Measurements from ENCODE around the gene IGFALS. TPM values are rescaled to one million over a fixed set of nuclear protein-coding genes. Genes with fewer than 3 reads are reported as not detected.
"Not testable (repeated sequence)": the region's sequence is repeated elsewhere in the genome, so short reads cannot be mapped to it uniquely, and the experiment has no call there.

Gene IGFALS
- total RNA-seq, 1 donor from 2014 or later, result 29.3 TPM

DNA sequence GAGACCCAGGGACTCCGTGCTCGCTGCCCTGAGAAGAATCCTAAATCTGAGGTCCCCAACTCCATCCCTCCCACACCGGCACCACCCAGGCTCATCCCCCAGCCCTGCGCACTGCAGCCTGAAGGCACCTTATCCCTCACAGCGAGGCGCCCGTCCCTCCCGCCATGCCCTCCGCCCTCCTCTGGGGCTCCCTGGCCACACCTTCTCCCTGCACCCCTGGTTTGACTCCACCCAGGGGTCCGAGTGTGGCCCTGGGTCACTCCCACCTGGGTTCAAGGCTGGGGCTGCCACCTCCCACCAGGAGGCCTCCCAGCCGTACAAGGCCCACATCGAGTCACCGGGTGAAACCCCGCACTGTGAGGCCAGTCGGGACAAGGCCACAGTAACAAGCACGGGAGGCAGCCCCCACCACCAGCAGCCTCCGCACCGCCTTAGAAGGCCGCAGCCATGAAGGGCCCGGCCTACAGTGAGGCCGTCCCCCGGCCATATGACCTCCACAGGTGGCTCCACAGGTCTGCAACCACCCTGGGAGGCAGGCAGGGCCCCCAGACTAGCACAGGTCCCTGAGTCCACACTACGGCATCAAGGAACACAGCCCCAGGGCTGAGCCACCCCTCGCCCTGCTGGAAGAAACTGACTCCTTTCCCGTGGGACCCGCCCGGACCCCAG is 24.8 kb upstream of the IGFALS start:
- no peak for DNase-seq (ENCODE audit: low spot score)

DNA sequence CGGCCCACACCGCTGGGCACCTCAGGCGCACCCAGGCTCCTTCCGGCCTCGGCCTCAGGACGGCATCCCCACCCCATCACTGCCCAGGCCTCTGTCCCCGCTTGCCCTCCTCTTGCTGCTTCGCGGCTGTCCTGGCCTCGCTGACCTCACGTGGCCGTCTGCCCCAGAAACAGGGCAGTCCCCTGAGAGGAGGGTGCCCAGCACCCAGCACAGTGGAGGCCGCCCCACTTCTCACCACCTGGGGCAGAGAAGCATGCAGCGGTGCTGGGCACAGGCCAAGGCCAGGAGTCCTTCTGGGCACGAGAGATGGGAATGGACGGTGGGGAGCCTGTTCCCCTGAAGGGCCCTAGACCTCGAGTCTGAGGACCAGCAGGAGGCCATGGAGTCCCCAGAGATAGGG is 24.2 kb upstream of the IGFALS start:
- DNase-seq (ENCODE audit: low spot score), result no peak

DNA sequence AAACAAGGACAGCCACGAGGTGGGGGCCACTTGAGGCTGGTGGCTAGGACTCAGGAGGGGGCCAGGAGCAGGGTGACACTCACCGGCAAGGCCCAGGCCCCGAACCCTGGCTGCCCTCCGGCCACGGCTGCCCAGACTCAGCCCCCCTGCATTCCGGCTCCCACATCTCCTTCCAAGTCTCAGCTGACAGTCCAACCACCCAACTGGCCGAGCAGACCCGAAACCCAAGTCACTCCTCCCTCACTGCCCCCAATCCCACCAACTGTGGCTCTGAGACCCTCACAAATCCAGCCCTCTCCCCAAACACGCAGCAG is 23.7 kb upstream of the IGFALS start:
- no peak for DNase-seq (ENCODE audit: low spot score)

DNA sequence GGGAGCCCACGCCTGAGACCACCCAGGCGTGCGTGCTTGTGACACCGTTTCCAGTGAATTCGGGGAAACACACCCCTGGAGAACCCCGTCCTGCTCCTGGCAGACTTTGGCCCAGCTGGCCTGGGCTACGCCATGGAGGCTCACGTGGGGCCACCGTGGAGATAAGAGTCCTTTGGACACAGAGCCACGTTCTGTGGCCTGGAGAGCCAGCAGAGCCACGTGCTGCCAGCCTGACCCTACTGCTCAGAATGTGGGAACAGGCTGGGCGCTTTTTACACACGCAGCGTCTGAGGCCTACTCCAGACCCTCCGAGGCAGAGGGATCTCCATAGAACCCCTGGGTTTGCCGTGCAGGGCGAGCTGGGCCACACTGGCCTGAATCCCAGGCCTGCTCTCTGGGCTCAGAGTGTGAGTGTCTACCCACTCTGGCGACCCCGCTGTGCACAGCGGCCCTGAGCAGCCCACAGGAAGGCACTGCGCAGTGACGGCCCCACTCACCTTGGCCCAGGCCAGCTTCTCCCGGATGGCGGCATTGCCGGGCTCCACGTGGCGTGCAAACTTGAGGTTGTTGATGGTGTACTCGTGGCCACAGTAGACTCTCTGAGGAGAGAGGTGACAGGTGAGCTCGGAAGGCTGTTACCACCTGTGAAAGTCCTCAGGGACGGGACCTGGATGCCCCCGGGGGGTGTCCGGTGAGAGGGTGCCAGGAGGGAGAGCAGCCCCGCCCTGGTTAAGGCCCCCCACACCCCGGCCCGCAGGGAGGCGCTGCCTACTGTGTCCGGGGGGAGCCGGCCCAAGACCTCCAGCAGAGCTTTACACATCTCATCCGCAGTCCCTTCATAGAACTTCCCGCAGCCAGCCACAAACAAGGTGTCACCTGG is 23.1 kb upstream of the IGFALS start:
- DNase-seq (ENCODE audit: low spot score), result no peak

DNA sequence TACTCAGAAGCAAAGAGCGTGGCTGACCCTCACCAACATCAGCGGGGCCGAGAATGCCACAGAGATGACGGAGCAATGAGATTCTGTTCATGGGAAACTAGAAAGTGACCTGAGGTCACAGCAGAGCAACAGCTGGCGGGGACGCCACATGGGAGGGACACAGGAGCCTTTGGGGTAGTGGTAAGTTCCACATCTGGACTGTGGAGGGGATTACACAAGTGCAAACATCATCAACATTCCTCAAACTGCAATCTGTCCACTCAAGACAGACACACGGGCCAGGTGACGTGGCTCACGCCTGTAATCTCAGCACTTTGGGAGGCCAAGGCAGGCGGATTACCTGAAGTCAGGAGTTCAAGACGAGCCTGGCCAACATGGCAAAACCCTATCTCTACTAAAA is 22.0 kb upstream of the IGFALS start:
- DNase-seq (ENCODE audit: low spot score), result no peak

DNA sequence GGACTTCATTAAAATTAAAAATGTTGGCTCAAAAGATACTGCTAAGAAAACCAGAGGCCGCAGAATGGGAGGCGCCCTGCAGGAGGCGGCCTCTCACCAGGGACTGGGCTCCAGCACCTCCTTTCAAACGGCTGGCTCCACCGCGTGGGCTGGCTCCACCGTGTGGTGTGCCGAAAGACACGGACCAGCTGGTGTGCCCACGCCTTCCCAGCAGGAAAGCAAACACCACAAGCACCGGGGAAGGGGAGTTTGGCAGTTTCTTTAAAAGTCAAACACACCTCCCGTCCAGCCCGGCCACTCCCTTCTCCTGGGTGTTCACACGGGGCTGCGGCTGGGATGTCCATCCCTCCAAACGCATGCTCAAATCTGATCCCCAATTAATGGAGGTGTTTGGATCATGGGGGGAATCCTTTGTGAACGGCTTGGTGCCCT is 19.2 kb upstream of the IGFALS start:
- peak; percentile 73 for DNase-seq (ENCODE audit: low spot score)

DNA sequence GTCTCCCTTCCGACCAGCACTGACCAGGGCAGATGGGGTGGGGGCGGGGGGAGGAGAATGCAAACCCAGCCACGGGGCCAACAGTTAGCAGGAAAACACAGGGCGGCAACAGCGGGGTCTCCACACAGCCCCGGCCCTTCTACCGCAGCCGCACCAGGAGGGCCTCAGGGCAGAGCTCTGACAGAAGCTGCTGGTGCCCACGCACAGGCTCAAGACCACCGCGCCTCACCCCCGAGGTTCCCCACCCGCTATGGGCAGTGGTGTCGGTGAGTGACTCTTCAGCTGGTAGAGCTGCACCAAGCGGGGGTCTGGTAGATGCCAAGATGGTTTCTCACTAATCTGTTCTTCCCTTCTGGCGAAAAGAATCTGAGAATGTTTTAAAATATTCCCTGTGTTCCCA is 17.0 kb upstream of the IGFALS start:
- DNase-seq (ENCODE audit: low spot score), result no peak

DNA sequence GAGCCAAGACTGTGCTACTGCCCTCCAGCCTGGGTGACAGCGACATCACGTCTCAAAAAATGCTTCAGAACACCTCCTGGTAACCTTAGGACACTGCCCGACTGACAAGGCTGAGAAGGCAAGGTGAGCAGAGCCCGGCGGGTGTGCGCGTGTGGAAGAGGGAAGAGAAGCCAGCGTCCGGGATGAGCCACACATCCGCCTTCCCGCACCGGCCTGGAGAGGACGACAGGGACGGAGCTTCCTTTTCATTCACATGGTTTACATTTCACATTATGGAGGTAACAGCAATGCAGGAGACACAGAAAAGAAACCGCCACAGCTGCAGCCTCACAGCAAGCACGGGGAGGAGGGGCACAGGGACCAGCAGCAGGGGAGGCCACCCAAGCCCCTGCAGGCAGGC is 16.6 kb upstream of the IGFALS start:
- no peak for DNase-seq (ENCODE audit: low spot score)

DNA sequence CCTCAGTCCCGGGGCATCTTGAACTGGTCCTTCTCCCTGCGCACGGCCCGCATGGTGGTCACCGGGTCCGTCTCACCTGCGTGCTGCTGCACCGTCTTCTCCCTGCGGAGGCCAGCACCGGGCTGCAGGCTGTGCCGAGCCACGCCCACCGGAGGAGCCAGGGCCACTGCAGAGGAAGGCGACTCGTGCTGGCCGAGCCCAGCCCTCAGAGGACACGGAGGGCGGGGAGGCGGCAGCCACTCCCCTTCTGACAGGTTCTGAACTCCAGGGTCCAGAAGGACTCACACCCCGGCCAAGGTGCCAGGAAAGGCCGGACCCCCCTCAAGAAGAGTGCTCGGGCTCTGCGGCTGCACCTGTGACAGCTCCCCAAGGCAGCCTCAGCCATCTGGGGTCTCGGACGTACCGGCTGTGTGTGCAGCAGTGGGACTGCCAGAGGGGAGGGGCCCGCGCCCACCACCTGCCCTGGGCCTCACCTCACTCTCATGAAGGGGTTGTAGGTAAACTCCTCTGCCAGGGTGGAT is 15.8 kb upstream of the IGFALS start:
- DNase-seq (ENCODE audit: low spot score), result no peak

DNA sequence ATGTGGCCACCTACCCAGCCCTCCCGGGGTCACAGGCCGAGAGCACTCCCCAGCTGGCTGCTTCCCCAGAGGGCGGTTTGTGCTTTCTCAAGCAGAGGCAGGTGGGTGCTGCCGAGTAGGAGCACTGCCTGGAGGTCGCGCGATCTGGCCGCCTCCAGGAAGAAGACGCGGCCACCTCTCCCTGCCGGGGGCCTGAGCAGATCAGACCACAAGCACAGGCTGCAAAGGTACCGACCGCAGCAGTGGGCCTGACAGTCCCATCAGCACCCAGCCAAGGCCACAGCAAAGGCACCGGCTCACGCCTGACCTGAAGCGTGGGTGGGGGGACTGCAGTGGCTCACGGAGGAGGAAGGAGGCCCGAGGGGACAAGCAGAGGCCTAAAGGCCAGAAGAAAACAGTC is 15.2 kb upstream of the IGFALS start:
- no peak for DNase-seq (ENCODE audit: low spot score)

DNA sequence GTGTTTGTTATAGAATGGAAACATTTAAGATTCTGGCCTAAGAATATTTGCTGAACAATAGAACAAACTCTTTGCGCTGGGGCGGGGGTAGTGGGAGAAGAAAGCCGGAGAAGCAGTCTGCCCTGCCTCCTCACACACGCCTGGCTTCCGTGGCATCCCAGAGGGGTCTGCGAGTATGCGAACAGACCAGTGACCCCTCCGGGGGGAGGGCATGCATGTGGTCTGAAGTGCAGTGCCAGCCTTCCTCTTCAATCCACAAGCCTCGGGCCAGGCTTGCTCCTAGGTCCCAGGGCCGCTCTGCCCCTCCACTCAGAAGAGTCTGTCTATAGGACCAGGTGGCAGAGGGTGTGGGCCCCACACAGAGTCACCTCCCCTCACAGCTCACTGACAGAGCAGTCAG is 14.1 kb upstream of the IGFALS start:
- DNase-seq (ENCODE audit: low spot score), result no peak

DNA sequence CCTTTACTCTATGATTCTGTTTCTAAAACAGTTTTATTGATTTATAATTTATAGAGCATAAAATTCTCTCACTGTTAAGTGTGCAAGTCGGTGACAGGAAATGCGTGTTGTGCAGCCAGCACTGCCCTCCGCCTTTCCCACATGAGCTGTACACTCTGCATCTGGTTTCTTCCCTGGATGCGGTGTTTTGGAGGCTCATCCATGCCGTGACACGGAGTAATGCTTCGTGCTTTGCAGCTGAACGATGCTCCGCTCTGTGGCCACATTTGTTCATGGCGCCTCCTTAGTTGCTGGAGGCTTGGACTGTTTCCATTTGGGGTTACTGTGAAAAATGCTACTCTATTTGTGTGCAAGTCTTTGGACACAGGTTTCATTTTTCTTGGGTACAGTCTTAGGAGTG is 7.2 kb upstream of the IGFALS start:
- no peak for DNase-seq (ENCODE audit: low spot score)

DNA sequence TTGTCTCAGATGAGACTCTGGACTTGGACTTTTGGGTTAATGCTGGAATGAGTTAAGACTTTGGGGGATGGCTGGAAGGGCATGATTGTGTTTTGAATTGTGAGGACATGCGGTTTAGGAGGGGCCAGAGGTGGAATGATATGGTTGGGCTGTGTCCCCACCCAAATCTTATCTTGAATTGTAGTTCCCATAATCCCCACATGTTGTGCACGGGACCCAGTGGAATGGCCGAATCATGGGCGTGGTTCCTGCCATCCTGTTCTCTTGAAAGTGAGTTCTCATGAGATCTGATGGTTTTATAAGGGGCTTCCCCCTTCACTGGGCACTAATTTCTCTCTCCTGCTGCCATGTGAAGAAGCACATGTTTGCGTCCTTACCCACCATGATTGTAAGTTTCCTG is 5.8 kb upstream of the IGFALS start:
- DNase-seq (ENCODE audit: low spot score), result not testable (repeated sequence)

DNA sequence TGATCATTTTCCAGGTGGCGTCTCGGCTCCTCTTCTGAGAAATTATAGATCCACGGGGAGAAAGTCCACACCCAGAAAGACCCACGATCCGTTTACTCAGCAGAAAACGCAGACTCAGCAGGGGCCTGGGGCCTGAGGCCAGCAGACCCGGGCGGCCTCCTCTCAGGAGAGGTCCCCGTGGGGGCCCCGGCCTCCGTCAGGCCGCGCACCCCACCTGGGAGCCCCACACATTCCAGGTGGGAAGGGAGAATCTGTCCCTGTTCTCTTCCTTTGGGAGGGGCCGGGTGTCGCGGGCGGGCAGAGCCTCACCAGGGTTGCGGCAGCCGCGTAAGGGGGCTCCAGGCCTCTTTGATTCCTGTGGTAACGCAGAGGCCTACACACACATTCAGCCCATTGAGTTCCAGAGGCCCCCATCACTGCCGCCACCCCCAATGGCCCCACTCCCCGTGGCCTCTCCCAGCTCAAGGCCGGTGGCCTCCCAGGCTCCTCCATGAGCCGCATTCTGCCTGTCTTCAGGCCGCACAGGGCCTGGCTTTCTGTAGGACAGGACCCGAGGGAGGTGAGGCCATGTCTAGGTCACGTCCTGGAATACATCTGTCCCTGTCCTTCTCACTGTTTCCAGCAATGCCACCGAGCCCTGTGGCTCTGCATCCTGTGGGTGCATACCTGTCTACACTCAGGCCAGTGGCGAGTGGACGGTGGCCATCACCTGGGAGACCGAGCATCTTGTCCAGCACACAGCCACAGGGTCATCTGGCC is 1.6 kb upstream of the IGFALS start:
- no peak for DNase-seq (ENCODE audit: low spot score)

DNA sequence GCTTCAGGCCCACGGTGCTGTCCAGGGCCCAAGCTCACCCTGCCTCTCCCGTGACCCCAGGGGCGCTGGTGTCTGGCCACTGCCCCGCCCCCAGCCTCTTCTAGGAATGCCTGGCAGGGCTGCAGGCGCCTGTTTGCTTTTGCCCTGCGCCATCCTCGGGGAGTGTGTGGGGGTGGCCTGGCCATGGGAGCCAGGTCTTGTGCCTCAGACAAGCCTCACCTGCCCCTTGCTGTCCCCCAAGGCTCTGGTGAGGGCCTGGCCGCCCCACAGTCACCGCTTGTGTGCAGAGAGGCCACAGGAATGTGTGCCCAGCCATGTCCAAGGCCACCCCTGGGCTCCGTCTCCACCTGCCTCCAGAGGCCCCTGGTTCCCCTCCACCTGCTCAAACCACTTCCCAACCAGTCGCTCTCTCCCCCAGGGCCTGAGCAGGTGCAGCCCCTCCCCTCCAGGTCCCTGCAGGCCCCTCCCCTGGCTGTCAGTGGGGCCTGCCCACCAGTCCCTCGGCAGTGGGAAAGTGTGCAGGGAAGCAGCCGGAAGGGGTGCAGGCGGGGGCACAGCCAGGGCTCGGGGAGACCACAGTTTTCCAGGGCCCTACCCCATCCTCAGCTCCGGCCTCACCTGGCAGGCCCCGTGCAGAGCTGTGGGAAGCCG is 841 bp upstream of the IGFALS start:
- no peak for DNase-seq (ENCODE audit: low spot score)

DNA sequence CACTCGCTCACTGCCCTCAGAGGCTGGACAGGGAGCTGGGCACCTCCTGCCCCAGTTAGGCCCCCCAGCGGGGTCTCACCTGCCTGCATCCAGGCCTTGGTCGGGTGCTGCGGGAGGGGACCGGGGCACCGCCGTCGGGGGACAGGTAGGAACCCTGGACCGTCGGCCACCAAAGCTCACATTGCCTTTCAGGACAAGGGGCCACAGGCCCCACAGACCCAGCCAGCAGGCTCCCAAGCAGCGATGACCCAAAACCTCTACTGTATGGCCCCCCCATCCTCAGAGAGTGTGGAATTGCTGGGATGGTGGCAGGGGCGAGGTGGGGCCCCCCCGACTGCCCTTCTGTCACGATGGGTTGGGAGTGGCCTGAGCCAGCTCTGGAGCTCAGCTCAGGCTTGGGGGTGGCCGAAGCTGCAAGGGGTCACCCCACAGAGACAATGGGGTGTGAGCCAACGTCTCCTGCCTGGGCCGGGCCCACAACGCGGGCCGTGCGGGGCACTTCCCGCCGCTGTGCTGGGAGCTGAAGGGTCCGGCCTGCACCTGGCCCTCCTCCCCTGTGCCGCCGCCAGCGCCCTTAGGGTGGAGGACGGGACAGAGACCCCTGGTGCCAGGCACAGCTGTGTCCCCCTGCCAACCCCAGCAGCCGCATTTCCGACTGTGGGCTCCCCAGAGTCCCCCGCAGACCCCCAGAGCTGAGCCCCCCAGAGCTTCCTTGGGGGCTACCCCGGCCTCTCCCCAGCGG is 498 bp downstream of the IGFALS start:
- no peak for DNase-seq (ENCODE audit: low spot score)

DNA sequence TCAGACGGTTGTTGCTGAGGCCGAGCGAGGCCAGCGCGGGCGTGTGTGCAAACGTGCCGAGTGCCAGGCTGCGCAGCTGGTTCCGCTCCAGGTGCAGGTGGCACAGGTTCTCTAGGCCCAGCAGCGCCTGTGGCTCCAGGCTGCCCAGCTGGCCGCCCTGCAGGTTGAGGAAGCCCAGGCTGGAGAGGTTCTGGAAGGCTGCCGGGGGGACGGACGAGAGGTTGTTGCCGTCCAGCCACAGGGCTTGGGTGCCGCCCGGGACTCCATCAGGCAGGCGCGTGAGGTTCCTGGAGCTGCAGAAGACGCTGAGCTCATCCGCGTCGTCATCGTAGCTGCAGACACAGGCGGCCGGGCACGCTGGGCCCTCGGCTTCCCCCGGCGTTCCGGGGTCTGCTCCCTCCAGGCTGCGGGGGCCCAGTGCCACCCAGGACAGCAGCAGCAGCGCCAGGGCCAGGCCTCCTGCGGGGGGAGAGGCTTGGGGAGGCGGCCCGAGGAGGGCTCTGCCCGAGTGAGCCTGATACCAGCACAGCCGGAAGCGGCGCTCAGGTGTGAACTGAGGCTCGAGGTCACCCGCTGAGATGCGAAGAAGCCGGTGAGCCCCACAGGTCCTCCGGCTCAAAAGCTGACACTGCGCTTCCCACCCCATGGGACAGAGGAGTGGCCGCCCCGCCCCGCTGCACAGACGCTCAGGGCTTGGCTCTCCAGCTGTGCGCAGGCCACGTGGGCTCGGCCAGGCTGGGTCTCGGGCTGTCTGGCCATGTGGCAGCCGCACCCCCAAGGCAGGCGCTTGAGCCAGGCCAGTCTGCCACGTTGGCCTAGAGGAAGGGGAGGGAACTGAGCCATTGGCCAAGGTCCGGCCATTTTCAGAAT is 1.3 kb downstream of the IGFALS start:
- DNase-seq (ENCODE audit: low spot score), result no peak

DNA sequence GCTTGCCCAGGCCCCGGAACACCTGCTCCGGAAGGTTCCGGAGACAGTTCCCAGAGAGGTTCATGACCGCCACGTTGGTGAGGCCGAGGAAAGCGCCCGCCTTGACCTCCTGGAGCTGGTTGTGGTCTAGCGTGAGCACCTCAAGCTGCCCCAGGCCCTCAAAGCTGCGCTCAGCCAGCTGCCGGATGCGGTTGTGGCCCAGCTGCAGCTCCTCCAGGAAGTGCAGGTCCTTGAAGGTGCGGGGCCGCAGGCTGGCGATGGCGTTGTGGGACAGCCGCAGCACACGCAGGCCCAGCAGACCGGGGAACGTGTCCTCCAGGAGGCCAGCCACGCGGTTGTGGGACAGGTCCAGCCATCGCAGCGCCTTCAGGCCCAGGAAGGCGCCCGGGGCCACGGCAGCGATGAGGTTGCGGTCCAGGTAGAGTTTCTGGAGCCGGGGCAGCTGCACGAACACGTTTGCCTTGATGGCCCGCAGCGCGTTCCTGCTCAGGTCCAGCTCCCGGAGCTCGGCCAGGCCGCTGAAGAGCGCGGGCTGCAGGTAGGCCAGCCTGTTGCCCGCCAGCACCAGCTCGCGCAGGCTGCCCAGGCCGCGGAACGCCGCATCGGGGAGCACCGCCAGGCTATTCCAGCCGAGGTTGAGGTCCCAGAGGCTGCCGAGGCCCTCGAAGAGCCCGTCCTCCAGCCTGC is 2.1 kb downstream of the IGFALS start:
- no peak for DNase-seq (ENCODE audit: low spot score)

DNA sequence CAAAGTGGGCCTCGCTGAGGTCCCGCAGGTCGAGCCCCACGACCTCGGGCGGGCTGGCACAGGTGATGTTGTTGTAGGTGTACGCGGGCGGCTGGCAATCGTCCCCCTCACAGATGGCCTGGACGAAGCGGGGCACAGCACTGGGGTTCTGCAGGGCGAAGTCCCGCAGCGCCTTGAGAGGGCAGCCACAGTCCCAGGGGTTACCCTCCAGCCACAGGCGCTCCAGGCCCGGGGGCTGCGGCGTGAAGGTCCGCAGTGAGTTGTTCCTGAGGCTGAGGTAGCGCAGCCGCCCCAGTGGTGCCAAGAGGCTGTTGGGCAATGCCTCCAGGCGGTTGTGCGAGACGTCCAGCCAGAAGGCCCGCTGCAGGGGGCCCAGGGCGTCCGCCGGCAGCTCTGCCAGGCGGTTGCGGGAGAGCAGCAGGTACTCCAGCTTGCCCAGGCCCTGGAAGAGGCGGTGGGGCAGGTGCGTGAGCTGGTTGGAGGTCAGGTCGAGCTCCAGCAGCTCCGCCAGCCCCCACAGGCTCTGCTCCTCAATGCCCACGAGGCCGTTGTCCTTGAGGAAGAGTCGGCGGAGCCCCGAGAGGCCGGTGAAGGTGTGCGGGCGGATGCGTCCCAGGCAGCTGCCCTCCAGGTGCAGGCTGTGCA is 2.8 kb downstream of the IGFALS start:
- DNase-seq (ENCODE audit: low spot score), result no peak
